Lower leg skin (tissue), 3 donors: Measurements from ENCODE around the gene ACSS3.

Experiments used
- POLR2A ChIP-seq, 2 donors: fragments of 450-650 bp; IDR thresholded peaks; one replicate each; pipeline ENCODE4 v1.6.1; 2016 to 2017; ENCODE audit warnings: antibody characterized with exemption in 2 of 2, mild to moderate bottlenecking in 1 of 2, moderate library complexity in 1 of 2
- TF ChIP-seq, protein P1 (sequence below), 3 donors: fragments of 450-650 bp; IDR thresholded peaks; one replicate each; pipeline ENCODE4 v1.5.1; 2016; ENCODE audit warnings: antibody characterized with exemption in 3 of 3, mild to moderate bottlenecking in 3 of 3, moderate library complexity in 2 of 3

DNA sequence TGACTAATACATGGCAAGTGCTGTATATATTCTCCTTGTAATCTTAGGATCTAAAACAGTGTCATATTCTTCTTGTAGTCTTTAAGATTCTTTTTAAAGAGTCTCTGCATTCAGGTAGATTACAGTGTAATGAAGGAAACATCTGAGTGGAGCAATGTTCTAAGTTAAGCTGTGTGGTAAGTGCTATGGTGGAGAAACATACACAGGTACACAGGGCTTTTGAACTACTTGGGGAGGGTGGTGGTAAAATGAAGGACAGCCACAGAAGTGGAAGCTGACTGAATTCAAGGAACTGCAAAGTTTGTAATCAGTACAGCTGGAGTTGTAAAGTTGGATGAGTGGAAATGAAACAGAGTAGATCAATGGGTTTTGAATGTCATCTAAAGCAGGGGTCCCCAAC is 27.8 kb downstream of the ACSS3 start:
- TF ChIP-seq, protein P1, sequence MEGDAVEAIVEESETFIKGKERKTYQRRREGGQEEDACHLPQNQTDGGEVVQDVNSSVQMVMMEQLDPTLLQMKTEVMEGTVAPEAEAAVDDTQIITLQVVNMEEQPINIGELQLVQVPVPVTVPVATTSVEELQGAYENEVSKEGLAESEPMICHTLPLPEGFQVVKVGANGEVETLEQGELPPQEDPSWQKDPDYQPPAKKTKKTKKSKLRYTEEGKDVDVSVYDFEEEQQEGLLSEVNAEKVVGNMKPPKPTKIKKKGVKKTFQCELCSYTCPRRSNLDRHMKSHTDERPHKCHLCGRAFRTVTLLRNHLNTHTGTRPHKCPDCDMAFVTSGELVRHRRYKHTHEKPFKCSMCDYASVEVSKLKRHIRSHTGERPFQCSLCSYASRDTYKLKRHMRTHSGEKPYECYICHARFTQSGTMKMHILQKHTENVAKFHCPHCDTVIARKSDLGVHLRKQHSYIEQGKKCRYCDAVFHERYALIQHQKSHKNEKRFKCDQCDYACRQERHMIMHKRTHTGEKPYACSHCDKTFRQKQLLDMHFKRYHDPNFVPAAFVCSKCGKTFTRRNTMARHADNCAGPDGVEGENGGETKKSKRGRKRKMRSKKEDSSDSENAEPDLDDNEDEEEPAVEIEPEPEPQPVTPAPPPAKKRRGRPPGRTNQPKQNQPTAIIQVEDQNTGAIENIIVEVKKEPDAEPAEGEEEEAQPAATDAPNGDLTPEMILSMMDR (IDR thresholded peaks at IDR 0.05) = no peak
- TF ChIP-seq POLR2A (IDR thresholded peaks at IDR 0.05) = no peak
